GM18870 (cell line): ENCODE measurements around the gene KCNJ12.

ENCODE experiments used
- ATAC-seq: cut with Tn5 transposase; IDR thresholded peaks from one replicate; pipeline ENCODE4 v1.9.1; 2021; ENCODE audit warnings: moderate library complexity; ENCODE audit not compliant: unreplicated experiment

KCNJ12 gene

DNA sequence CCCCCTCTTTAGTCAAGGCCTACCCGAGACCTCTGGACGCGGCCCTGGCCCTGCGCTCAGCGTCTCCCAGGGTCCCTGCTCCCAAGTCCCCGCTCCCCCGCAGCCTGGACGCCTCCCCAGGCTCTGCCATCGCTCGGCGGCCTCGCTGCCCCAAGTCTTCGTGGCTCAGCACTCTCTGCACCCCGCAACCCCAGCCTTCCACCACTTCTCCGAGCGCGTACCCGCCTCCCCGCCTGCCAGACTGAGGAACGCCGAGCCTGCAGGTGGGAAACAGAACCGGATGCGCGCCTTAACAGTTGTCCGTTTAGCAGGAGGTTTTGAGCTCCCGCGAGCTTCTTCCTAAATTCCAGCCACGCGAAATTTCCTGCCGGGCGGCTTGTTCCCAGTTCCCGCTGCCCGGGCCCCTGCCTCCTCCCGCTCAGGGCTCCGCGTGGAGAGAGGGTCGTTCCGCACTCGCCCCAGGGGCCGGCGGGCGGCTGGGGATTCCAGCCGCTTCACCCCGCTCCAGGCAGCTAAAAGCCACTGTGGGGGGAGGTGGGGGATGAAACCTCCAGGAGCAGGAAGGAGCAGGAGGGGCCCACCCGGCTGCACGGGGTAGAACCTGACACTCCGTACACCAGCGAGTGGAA lies 87.7 kb downstream of the KCNJ12 start:
- no peak for ATAC-seq

DNA sequence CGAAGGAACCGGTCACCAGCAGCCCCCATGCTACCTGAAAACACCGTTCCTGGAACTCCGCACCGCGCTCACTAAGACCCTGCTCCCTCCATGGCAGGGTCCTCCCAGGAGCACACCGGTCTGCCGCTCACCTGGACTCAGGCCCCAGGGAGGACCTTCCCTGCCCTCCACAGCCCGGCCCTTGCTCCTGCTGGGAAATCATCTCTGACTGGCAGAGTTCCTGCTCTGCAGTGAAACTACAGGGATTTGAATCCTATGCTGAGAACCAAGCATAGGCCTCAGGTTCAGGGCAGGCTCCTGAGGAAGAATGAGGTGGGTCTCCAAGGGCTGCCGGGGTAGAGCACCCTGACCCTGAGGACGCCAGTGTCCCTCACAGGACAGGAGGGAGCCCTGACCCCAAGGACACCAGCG lies 88.5 kb downstream of the KCNJ12 start:
- no peak for ATAC-seq

DNA sequence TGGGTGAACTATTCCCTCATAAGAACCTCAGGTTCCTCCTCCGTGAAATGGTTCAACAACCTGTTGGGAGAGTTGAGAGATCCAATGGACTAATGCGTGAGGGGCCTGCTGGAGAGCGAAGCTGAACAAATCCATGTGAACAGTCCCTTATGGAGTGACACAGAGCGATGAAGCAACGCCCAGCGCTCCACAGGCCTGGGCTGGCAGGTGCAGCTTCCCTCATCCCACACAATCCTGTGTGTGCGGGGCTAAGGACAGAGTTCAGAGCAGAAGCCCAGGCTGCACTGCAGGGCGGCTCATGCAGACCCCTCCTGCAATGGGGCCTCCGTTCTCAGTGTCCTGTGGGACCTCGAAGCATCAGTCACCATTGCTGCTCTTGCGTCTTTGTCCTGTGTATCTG lies 90.4 kb downstream of the KCNJ12 start:
- no peak for ATAC-seq

- no peak for ATAC-seq
These were observed 91.0 kb downstream of the KCNJ12 start for GRCh38 chr17:21467196-21467595.

DNA sequence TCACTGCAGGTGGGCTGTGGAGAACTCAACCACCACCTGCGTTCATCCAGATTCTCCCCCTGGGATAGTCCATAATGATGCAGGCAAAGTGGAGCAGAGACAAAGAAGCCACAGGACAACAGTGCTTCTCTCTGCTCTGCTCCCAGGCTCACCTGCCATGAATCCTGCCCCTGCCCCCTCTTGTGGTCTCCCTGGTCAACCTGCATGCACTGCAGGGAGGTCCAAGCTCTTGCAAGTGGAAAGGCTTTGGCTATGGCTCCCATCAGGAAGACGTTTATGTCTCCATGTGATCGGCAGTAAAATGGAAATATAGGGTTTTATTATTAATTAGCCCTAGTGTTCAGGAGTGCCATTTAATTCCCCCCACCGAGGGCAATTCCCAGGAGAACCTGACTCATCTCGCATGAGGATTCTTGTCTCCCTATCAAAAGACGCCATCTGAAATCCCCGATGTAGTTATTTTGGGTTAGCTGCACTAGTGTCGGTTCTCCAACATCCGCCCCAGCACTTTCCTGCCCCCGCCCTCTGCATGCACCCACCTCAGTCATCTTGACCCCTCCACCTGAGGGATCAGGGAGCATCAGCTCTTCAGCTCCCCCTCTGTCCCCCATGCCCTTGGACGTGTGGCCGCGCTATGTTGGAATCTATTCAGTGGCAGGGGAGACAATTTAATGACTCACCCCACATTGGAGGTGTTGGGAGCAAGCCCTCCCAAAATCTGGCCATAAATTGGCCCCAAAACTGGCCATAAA lies 91.8 kb downstream of the KCNJ12 start:
- ATAC-seq = no peak
